ENCODE results near the gene NTN1.

Gene NTN1

DNA sequence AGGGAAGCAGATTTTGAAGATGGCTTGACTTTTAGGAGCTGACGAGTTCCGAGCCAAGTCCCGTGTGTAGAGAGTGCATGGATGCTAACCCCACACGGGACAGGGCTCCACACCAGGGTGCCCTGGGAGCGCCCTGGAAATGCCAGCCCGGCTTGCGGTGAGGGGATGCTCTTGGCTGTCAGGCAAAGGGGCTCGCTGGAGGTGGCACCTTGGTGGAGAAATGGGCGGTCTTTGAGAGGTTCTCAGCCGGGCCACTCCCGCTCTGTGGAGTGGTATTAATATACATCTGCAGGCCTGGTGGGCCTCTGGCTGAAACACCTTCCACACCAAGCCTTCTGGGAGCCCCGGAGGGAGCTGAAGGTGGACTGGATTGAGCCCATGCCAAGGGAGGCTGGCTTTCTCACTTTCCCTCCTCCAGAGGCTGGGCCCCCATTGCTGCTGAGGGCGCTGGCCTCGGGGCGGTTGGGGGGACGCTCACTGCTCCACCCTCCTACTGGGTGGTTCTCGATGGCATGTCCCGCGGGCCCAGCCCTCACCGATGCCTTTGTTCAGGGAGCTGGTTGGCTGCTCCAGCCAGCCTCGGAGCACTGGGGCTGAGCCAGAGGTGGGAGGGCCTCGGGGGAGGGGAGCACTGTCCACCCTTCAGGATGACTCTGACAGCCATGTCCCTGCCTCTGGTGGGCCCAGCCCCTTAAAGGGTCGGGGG lies 210.3 kb downstream of the NTN1 start:
- Histone ChIP-seq H3K36me3 (ENCODE audit: insufficient read depth, low read length) (no peaks in the 10 kb centered on the region), H3K9ac (ENCODE audit: insufficient read length) (no peak overlapping the region), H3K9me3 (ENCODE audit: low read depth, low read length) (no peaks in the 10 kb centered on the region), H3K27ac (no peak overlapping the region), H3K4me3 (no peak overlapping the region)
- TF ChIP-seq POLR2AphosphoS5 (IDR thresholded peaks at IDR 0.05; ENCODE audit: borderline replicate concordance, low read depth, low read length): no peak
- TF ChIP-seq FOXP2 (optimal IDR thresholded peaks at IDR 0.05; ENCODE audit: control extremely low read depth, extremely low read length, insufficient read depth): no peak
- TF ChIP-seq EZH2 (IDR thresholded peaks at IDR 0.05): no peak
- DNase-seq (ENCODE audit: low read depth, low spot score): no peak

DNA sequence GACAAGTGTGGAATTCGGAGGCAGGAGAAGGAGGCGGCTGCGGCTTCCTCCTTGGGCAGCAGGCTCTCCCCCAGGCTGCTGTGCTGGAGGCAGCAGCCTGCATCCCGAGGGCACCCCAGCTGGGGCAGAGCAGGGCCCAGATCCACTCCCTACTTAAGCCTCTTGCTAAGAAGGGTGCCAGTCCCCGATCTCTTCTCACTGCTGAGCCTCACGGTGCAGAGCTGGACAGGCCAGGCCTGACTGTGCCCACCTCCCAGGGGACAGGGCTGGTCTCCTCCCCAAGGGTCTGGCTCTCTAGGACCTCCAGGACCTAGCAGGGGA lies 210.8 kb downstream of the NTN1 start:
- no peaks in the 10 kb centered on the region for H3K9me3 ChIP-seq (ENCODE audit: low read depth, low read length)
- no peak for DNase-seq (ENCODE audit: low read depth, low spot score)
- no peak overlapping the region for H3K9ac ChIP-seq (ENCODE audit: insufficient read length)
- H3K27ac ChIP-seq: no peak overlapping the region
- H3K4me3 ChIP-seq: no peak overlapping the region
- H3K36me3 ChIP-seq (ENCODE audit: insufficient read depth, low read length): no peaks in the 10 kb centered on the region
- TF ChIP-seq POLR2AphosphoS5 (IDR thresholded peaks at IDR 0.05; ENCODE audit: borderline replicate concordance, low read depth, low read length): no peak
- no peak for TF ChIP-seq EZH2 (IDR thresholded peaks at IDR 0.05)
- TF ChIP-seq FOXP2 (optimal IDR thresholded peaks at IDR 0.05; ENCODE audit: control extremely low read depth, extremely low read length, insufficient read depth): no peak

DNA sequence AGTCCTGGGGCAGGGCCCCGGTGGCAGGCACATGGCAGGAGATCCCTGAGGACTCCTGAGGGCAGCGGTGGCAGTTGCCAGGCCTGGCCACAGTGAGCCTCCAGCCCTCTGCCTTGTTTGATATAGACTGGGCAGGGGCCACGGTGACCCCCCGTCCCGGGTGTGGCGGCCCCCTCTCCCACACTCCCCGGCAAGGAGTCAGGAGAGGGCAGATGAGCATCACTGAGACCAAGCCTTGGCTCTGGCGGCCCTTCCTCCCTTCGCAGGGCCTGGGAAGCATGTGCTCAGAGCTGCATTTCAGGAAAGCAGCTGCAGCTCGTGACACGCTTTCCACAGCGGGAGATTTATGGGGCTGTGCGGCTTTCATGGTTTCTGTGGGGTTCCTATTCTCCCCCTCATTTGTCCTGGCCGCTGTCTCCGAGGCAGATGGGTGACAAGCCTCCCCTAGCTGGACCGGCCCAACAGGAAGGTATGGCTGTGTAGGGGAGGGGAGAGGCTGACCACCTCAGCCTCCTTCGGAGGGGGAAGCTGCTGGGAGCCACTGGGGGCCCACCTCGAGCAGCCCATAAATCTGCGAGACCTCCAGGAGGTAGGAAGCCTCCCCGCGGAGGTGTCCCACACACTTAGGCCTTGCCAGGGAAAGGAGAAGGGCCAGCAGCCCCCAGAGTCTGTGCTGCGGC lies 211.4 kb downstream of the NTN1 start:
- Histone ChIP-seq H3K27ac (no peak overlapping the region), H3K36me3 (ENCODE audit: insufficient read depth, low read length) (no peaks in the 10 kb centered on the region), H3K9me3 (ENCODE audit: low read depth, low read length) (no peaks in the 10 kb centered on the region), H3K9ac (ENCODE audit: insufficient read length) (no peak overlapping the region), H3K4me3 (no peak overlapping the region)
- no peak for TF ChIP-seq POLR2AphosphoS5 (IDR thresholded peaks at IDR 0.05; ENCODE audit: borderline replicate concordance, low read depth, low read length)
- no peak for TF ChIP-seq EZH2 (IDR thresholded peaks at IDR 0.05)
- no peak for TF ChIP-seq FOXP2 (optimal IDR thresholded peaks at IDR 0.05; ENCODE audit: control extremely low read depth, extremely low read length, insufficient read depth)
- DNase-seq (ENCODE audit: low read depth, low spot score): no peak

DNA sequence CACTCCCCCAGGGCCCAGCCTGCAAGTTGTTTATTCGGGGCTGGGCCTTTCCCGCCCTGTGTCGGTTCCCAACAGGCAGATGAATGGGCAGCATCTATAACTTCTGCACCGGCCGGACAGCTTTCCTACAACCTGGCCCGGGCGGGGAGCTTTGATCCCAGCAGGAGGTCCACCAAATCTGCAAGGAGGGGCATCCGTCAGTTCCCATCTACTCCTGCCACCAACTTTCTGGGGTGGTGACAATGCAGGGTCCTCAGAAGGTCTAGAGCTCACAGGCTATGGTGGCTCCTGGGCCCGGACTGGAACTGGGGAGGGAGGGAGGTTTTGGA lies 211.9 kb downstream of the NTN1 start:
- no peak overlapping the region for H3K4me3 ChIP-seq
- H3K27ac ChIP-seq: no peak overlapping the region
- H3K9ac ChIP-seq (ENCODE audit: insufficient read length): no peak overlapping the region
- H3K36me3 ChIP-seq (ENCODE audit: insufficient read depth, low read length): no peaks in the 10 kb centered on the region
- no peak for TF ChIP-seq FOXP2 (optimal IDR thresholded peaks at IDR 0.05; ENCODE audit: control extremely low read depth, extremely low read length, insufficient read depth)
- no peak for TF ChIP-seq POLR2AphosphoS5 (IDR thresholded peaks at IDR 0.05; ENCODE audit: borderline replicate concordance, low read depth, low read length)
- no peak for TF ChIP-seq EZH2 (IDR thresholded peaks at IDR 0.05)
- no peaks in the 10 kb centered on the region for H3K9me3 ChIP-seq (ENCODE audit: low read depth, low read length)
- no peak for DNase-seq (ENCODE audit: low read depth, low spot score)

DNA sequence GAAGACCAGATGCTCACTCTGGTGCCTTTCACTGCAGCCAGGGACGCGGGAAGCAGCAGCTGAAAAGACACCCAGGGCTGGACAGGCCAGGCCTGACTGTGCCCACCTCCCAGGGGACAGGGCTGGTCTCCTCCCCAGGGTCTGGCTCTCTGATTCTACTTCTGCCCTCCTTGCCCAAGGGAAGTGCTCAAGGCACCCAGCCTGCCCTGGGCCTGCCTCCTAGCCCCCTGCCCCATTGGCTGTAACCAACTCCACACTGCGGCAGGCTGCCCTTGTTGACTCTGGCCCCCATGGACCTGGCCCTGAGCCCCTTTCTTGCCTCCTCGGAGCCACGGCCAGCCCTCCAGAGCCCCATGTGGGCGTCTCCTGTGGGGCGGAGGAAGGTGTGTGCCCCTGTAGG lies 212.5 kb downstream of the NTN1 start:
- no peak for DNase-seq (ENCODE audit: low read depth, low spot score)
- H3K4me3 ChIP-seq: no peak overlapping the region
- H3K9ac ChIP-seq (ENCODE audit: insufficient read length): no peak overlapping the region
- H3K27ac ChIP-seq: no peak overlapping the region
- no peak for TF ChIP-seq FOXP2 (optimal IDR thresholded peaks at IDR 0.05; ENCODE audit: control extremely low read depth, extremely low read length, insufficient read depth)
- no peak for TF ChIP-seq EZH2 (IDR thresholded peaks at IDR 0.05)
- TF ChIP-seq POLR2AphosphoS5 (IDR thresholded peaks at IDR 0.05; ENCODE audit: borderline replicate concordance, low read depth, low read length): no peak
- no peaks in the 10 kb centered on the region for H3K36me3 ChIP-seq (ENCODE audit: insufficient read depth, low read length)
- no peaks in the 10 kb centered on the region for H3K9me3 ChIP-seq (ENCODE audit: low read depth, low read length)

DNA sequence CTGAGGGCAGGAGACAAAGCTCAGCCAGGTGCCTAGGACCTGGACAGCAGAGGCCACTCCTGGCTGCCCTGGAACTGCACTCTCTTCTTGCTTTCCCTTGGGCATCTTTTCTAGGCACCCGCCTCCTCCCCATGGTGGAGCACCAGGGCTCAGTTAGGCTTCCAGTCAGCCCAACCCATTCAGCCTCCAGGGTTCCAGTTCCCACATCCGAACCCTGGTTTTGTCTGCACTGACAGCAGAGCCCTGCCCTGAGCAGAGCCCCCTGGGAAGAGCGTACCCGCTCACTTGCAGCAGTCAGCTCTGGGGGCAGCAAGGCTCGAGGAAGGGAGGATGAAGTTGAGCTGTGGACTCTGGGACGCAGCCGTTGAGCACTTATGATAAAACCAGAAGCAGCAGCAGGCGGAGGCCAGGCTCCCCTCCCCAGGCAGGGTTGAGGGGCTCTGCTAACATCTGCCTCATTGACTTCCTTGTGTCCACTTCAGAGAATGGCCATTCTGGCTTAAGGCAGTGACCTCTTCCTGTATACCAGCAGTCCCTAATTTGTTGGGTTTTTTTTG lies 213.2 kb downstream of the NTN1 start:
- Histone ChIP-seq H3K9ac (ENCODE audit: insufficient read length) (no peak overlapping the region), H3K4me3 (no peak overlapping the region), H3K36me3 (ENCODE audit: insufficient read depth, low read length) (no peaks in the 10 kb centered on the region), H3K27ac (no peak overlapping the region), H3K9me3 (ENCODE audit: low read depth, low read length) (no peaks in the 10 kb centered on the region)
- no peak for DNase-seq (ENCODE audit: low read depth, low spot score)
- TF ChIP-seq POLR2AphosphoS5 (IDR thresholded peaks at IDR 0.05; ENCODE audit: borderline replicate concordance, low read depth, low read length) (no peak), EZH2 (IDR thresholded peaks at IDR 0.05) (no peak), FOXP2 (optimal IDR thresholded peaks at IDR 0.05; ENCODE audit: control extremely low read depth, extremely low read length, insufficient read depth) (no peak)

DNA sequence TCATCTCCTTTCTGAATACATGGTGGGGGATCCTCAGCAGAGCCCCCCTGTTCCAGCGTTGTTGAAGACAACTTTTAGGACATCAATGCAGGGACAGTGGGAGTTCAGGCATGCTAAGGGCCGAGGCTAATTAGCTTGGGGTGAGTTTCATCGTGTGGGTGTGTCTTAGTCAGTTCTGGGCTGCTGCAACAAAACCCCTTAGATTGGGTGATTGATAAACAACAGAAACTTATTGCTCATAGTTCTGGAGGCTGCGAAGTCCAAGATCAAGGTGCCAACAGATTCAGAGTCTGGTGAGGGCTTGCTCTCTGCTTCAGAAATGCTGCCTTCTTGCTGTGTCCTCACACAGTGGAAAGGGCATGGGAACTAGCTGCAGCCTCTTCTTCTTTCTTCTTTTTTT lies 214.0 kb downstream of the NTN1 start:
- TF ChIP-seq FOXP2 (optimal IDR thresholded peaks at IDR 0.05; ENCODE audit: control extremely low read depth, extremely low read length, insufficient read depth): no peak
- no peak for TF ChIP-seq EZH2 (IDR thresholded peaks at IDR 0.05)
- no peak for TF ChIP-seq POLR2AphosphoS5 (IDR thresholded peaks at IDR 0.05; ENCODE audit: borderline replicate concordance, low read depth, low read length)
- Histone ChIP-seq H3K4me3 (no peak overlapping the region), H3K36me3 (ENCODE audit: insufficient read depth, low read length) (no peaks in the 10 kb centered on the region), H3K9me3 (ENCODE audit: low read depth, low read length) (no peaks in the 10 kb centered on the region), H3K9ac (ENCODE audit: insufficient read length) (no peak overlapping the region), H3K27ac (no peak overlapping the region)
- no peak for DNase-seq (ENCODE audit: low read depth, low spot score)

DNA sequence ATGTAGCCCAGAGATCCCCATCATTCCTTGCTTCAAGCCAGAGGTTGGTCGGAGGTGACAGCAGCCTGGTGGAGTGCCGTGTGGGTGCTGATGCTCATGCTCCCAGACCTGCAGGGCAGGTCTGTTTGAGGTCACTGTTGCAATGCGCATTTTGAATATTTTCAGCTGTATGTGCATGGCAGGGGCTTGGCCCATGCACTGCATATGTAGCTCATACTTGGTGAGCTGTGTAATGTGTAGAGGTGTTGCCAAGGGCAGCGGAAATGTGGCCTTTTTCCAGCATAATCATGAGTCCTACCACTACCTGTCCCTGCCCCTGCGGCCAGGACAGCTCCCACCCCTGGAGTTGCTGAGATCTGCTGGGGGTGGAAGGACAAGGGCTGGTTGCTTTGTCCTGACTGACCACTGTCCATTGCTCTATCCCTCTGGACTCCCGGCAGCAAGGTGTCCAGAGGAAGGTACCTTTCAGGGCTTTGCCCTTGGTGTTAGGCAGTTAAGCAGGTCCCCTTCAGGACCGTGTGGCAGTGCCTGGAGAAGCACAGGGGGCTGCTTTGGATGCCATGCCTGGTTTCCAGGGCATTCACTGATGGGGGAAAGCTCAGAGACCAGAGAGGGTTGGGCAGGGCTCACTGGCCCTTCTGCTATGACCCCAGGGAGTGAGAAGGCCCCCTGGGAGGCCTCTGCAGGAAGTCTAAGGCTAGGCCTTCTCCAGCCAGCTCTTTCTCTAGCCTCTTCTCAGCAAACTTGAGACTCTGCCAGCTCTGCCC lies 215.2 kb downstream of the NTN1 start:
- Histone ChIP-seq H3K4me3 (no peak overlapping the region), H3K27ac (no peak overlapping the region), H3K9me3 (ENCODE audit: low read depth, low read length) (no peaks in the 10 kb centered on the region), H3K9ac (ENCODE audit: insufficient read length) (no peak overlapping the region), H3K36me3 (ENCODE audit: insufficient read depth, low read length) (no peaks in the 10 kb centered on the region)
- TF ChIP-seq POLR2AphosphoS5 (IDR thresholded peaks at IDR 0.05; ENCODE audit: borderline replicate concordance, low read depth, low read length) (no peak), EZH2 (IDR thresholded peaks at IDR 0.05) (no peak), FOXP2 (optimal IDR thresholded peaks at IDR 0.05; ENCODE audit: control extremely low read depth, extremely low read length, insufficient read depth) (no peak)
- DNase-seq (ENCODE audit: low read depth, low spot score): no peak
